Measurements from ENCODE around the gene TRPV6. TPM values are rescaled to one million over a fixed set of nuclear protein-coding genes. Genes with fewer than 3 reads are reported as not detected.

Gene TRPV6
- total RNA-seq, 3 donors from 2014 or later (not counting 1 experiment from before 2014, with no cell fraction given), result not detected

DNA sequence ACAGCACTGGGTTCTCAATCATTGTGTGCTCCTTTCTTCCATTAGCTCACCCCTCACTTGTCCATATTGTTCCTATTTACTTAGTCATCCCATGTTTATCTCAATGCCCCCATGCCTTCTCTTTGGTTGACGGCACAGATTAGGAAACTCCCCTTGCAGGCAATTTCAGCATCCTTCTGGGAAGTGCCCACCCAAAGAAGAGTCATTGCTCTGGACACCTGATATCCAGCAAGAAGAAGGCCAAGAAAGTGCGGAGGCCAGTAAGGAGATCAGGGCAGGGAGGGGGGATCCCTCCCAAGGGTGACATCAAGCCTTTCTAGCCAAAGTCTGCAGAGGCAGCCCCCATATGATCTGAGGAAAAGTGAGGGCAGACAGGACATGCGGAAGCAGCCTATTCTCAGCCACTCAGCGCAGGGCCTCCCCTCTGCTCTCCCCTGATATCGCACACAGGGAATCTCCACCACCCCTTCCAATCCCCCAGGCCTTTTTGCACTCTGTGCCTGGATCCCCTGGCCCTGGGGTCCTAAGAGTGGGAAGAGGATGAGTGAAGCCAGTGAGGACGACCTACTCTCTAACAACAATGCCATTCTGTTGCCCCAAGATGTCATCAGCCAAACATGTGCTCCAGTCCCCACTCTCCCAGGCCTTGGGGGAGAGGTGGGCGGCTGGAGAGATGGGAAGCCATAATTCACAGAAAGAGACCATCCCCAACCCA, 1.8 kb downstream of the TRPV6 start:
- H3K27me3 Mint-ChIP-seq (ENCODE audit: low read depth in 2 of 2), result peaks cover 16 to 22% of the 10 kb centered on the region in 2 donors
- H3K36me3 Mint-ChIP-seq, result no peaks in the 10 kb centered on the region
- Histone ChIP-seq H3K4me3 (ENCODE audit: low read length) (no peak overlapping the region), H3K36me3 (ENCODE audit: control insufficient read depth, insufficient read depth, low read length) (no peaks in the 10 kb centered on the region), H3K4me1 (ENCODE audit: control insufficient read depth, insufficient read depth, low read length) (no peaks in the 10 kb centered on the region), H3K9me3 (ENCODE audit: control insufficient read depth, insufficient read depth, low read length) (no peaks in the 10 kb centered on the region), H3K27me3 (ENCODE audit: control insufficient read depth, insufficient read depth, low read length) (no peaks in the 10 kb centered on the region), H3K27ac (ENCODE audit: low read length) (no peak overlapping the region)
- H3K9me3 Mint-ChIP-seq, result no peaks in the 10 kb centered on the region
- no peak for ATAC-seq
- H3K4me1 Mint-ChIP-seq, result no peaks in the 10 kb centered on the region
- TF ChIP-seq, protein P1, sequence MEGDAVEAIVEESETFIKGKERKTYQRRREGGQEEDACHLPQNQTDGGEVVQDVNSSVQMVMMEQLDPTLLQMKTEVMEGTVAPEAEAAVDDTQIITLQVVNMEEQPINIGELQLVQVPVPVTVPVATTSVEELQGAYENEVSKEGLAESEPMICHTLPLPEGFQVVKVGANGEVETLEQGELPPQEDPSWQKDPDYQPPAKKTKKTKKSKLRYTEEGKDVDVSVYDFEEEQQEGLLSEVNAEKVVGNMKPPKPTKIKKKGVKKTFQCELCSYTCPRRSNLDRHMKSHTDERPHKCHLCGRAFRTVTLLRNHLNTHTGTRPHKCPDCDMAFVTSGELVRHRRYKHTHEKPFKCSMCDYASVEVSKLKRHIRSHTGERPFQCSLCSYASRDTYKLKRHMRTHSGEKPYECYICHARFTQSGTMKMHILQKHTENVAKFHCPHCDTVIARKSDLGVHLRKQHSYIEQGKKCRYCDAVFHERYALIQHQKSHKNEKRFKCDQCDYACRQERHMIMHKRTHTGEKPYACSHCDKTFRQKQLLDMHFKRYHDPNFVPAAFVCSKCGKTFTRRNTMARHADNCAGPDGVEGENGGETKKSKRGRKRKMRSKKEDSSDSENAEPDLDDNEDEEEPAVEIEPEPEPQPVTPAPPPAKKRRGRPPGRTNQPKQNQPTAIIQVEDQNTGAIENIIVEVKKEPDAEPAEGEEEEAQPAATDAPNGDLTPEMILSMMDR (IDR thresholded peaks at IDR 0.05), result no peak
- intact Hi-C loops (cut with micrococcal nuclease), result no loop called here
- WGBS (ENCODE audit: insufficient coverage), result 90% methylated on average over 6 of the region's 7 CpGs
- H3K4me3 Mint-ChIP-seq, result no peak overlapping the region
- DNase-seq, result no peak
- no peak overlapping the region for H3K27ac Mint-ChIP-seq

DNA sequence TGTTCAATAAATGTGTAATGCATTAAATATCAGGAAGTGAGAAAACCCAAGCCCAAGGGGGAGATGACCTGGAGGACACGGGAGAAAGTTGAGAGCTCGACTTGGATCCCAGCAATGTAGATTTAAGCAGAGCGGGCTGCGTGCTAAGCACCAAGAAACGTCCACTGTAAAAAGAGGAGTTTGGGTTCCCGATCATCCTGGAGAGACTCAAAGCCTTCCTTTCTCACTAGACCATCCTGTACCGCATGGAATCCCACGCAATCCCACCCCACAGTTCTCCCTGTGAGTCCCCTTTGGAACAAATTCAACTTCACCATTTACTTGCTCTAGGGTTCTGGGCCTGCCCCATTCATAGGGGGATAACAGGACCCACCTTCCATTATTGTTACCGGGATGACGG, 2.4 kb downstream of the TRPV6 start:
- Histone ChIP-seq H3K9me3 (ENCODE audit: control insufficient read depth, insufficient read depth, low read length) (no peaks in the 10 kb centered on the region), H3K4me3 (ENCODE audit: low read length) (no peak overlapping the region), H3K36me3 (ENCODE audit: control insufficient read depth, insufficient read depth, low read length) (no peaks in the 10 kb centered on the region), H3K27me3 (ENCODE audit: control insufficient read depth, insufficient read depth, low read length) (no peaks in the 10 kb centered on the region), H3K27ac (ENCODE audit: low read length) (no peak overlapping the region), H3K4me1 (ENCODE audit: control insufficient read depth, insufficient read depth, low read length) (no peaks in the 10 kb centered on the region)
- H3K27me3 Mint-ChIP-seq (ENCODE audit: low read depth in 2 of 2), result peaks cover 16 to 22% of the 10 kb centered on the region in 2 donors
- no peaks in the 10 kb centered on the region for H3K36me3 Mint-ChIP-seq
- no peak for DNase-seq
- no peak overlapping the region for H3K4me3 Mint-ChIP-seq
- no peak for ATAC-seq
- TF ChIP-seq, protein P1 (IDR thresholded peaks at IDR 0.05), result no peak
- H3K9me3 Mint-ChIP-seq, result no peaks in the 10 kb centered on the region
- no peaks in the 10 kb centered on the region for H3K4me1 Mint-ChIP-seq
- no peak overlapping the region for H3K27ac Mint-ChIP-seq
- 84% methylated on average over 10 of the region's 10 CpGs for WGBS (ENCODE audit: insufficient coverage)
- intact Hi-C loops (cut with micrococcal nuclease), result no loop called here

DNA sequence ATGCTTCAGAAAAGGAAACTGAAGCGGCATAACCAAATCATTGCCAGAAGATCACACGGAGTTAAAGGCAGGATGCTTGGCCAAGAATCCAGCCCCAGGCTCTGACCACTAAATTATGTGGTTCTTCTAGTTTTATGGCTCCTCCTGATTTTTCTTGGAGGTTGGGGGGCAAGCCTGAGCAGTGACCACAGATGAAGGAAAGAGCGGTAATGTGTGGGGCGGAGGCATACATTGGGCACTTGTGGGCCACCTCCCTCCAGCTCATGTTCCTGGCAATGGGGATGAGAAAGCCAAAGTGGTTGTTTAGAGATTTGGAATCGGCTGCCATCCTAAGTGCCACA, 3.2 kb downstream of the TRPV6 start:
- 88% methylated on average over 5 of the region's 5 CpGs for WGBS (ENCODE audit: insufficient coverage)
- no peaks in the 10 kb centered on the region for H3K36me3 Mint-ChIP-seq
- H3K27me3 Mint-ChIP-seq (ENCODE audit: low read depth in 2 of 2), result peaks cover 19 to 22% of the 10 kb centered on the region in 2 donors

More for the DNA sequence above, 3.2 kb downstream of the TRPV6 start:
- Mint-ChIP-seq H3K27ac (no peak overlapping the region), H3K9me3 (no peaks in the 10 kb centered on the region), H3K4me3 (no peak overlapping the region), H3K4me1 (no peaks in the 10 kb centered on the region)
- ATAC-seq, result no peak
- Histone ChIP-seq H3K27ac (ENCODE audit: low read length) (no peak overlapping the region), H3K4me3 (ENCODE audit: low read length) (no peak overlapping the region), H3K9me3 (ENCODE audit: control insufficient read depth, insufficient read depth, low read length) (no peaks in the 10 kb centered on the region), H3K4me1 (ENCODE audit: control insufficient read depth, insufficient read depth, low read length) (no peaks in the 10 kb centered on the region), H3K36me3 (ENCODE audit: control insufficient read depth, insufficient read depth, low read length) (no peaks in the 10 kb centered on the region), H3K27me3 (ENCODE audit: control insufficient read depth, insufficient read depth, low read length) (no peaks in the 10 kb centered on the region)
- DNase-seq, result no peak
- TF ChIP-seq, protein P1 (IDR thresholded peaks at IDR 0.05), result no peak
- intact Hi-C loops (cut with micrococcal nuclease), result no loop called here

Measured in natural killer cell (primary cell).